Fibroblast of lung (primary cell): Measurements from ENCODE around the gene TSHZ2. TPM values are rescaled to one million over a fixed set of nuclear protein-coding genes. Genes with fewer than 3 reads are reported as not detected.

Experiments
- DNase-seq, 2 donors: peaks; one replicate each; pipeline versions ENCODE4 v3.0.0 to v3.0.0-alpha.2; 2010; ENCODE audit warnings: low read depth in 2 of 2
- H2AFZ ChIP-seq: 2 replicates; pipeline ENCODE4 v1.5.1; 2012; ENCODE audit warnings: low read length, control low read depth, inconsistent platforms
- H3K27ac ChIP-seq: 2 replicates; pipeline ENCODE4 v1.5.1; 2011; ENCODE audit warnings: low read length, control low read depth; ENCODE audit not compliant: insufficient read depth
- H3K27me3 ChIP-seq: 2 replicates; pipeline ENCODE4 v1.5.1; 2011; ENCODE audit warnings: mild to moderate bottlenecking, low read length; ENCODE audit not compliant: control insufficient read depth, insufficient read depth
- H3K36me3 ChIP-seq: 2 replicates; pipeline ENCODE4 v1.5.1; 2011; ENCODE audit warnings: low read length; ENCODE audit not compliant: control insufficient read depth, insufficient read depth
- H3K4me1 ChIP-seq: 2 replicates; pipeline ENCODE4 v1.5.1; 2011; ENCODE audit warnings: low read length; ENCODE audit not compliant: control insufficient read depth, insufficient read depth; ENCODE audit errors: extremely low read depth
- H3K4me2 ChIP-seq: 2 replicates; pipeline ENCODE4 v1.5.1; 2011; ENCODE audit warnings: low read length, control low read depth; ENCODE audit not compliant: insufficient read depth; ENCODE audit errors: extremely low read depth
- H3K4me3 ChIP-seq, 4 experiments: fragments of 200-600 bp in 1 of 4; sonication (generic) in 1 of 4; replicated peaks in 1 of 4; 2 replicates each; pipeline ENCODE4 v1.5.1; 2011 to 2016; ENCODE audit warnings: low read length in 4 of 4, low read depth in 3 of 4, mild to moderate bottlenecking in 3 of 4, control low read depth in 2 of 4, inconsistent platforms in 1 of 4, mixed read lengths in 1 of 4; ENCODE audit not compliant: insufficient read depth in 1 of 4; ENCODE audit errors: control extremely low read depth in 1 of 4
- H3K79me2 ChIP-seq: 2 replicates; pipeline ENCODE4 v1.5.1; 2012; ENCODE audit warnings: mild to moderate bottlenecking, low read length, inconsistent platforms; ENCODE audit not compliant: control insufficient read depth, insufficient read depth
- H3K9ac ChIP-seq: 2 replicates; pipeline ENCODE4 v1.5.1; 2011; ENCODE audit warnings: mild to moderate bottlenecking, low read length, control low read depth; ENCODE audit not compliant: insufficient read depth
- H3K9me3 ChIP-seq: 2 replicates; pipeline ENCODE4 v1.5.1; 2012; ENCODE audit warnings: low read depth, low read length; ENCODE audit not compliant: control insufficient read depth, insufficient read depth
- H4K20me1 ChIP-seq: 2 replicates; pipeline ENCODE4 v1.5.1; 2011; ENCODE audit warnings: low read length; ENCODE audit not compliant: control insufficient read depth, insufficient read depth; ENCODE audit errors: extremely low read depth
- EZH2 ChIP-seq: IDR thresholded peaks from 2 replicates; pipeline ENCODE4 v1.5.1; 2012; ENCODE audit warnings: low read length, control low read depth, mild to moderate bottlenecking; ENCODE audit errors: missing control alignments
- polyA plus RNA-seq, 2 donors: library from polyadenylated mRNA; depleted of rRNA in 1 of 2; stranded (reverse) in 1 of 2; unstranded in 1 of 2; fragments of >200 nt; gene quantifications; 2 replicates each; pipeline ENCODE4 v1.2.1, GENCODE V29; 2011 to 2012; ENCODE audit warnings: missing spikeins in 1 of 2
- total RNA-seq: library from RNA; depleted of rRNA; stranded (reverse); fragments of >200 nt; gene quantifications from 2 replicates; pipeline ENCODE4 v1.2.1, GENCODE V29; 2014
- TF ChIP-seq, protein P1 (sequence below), 2 donors: IDR thresholded peaks in 1 of 2; conservative IDR thresholded peaks in 1 of 2; 1 replicate in 1 of 2; 2 replicates in 1 of 2; pipeline ENCODE4 v1.5.1; 2011 to 2012; ENCODE audit warnings: low read length in 2 of 2, control low read depth in 1 of 2, inconsistent platforms in 1 of 2, low read depth in 1 of 2, mild to moderate bottlenecking in 1 of 2

Gene TSHZ2
- total and polyA plus RNA-seq, 2 donors (not counting 1 experiment from before 2014, with no cell fraction given): 0.15 to 2.6 TPM

- Histone ChIP-seq H3K27ac (no peak overlapping the region), H3K27me3 (no peaks in the 10 kb centered on the region), H3K4me2 (no peak overlapping the region), H3K79me2 (no peaks in the 10 kb centered on the region), H3K9ac (no peak overlapping the region), H3K9me3 (no peaks in the 10 kb centered on the region), H2AFZ (no peak overlapping the region), H3K4me3 (no peak overlapping the region), H4K20me1 (no peaks in the 10 kb centered on the region), H3K36me3 (no peaks in the 10 kb centered on the region), H3K4me1 (no peaks in the 10 kb centered on the region)
- DNase-seq: no peak
- TF ChIP-seq EZH2: no peak
- TF ChIP-seq, protein P1, sequence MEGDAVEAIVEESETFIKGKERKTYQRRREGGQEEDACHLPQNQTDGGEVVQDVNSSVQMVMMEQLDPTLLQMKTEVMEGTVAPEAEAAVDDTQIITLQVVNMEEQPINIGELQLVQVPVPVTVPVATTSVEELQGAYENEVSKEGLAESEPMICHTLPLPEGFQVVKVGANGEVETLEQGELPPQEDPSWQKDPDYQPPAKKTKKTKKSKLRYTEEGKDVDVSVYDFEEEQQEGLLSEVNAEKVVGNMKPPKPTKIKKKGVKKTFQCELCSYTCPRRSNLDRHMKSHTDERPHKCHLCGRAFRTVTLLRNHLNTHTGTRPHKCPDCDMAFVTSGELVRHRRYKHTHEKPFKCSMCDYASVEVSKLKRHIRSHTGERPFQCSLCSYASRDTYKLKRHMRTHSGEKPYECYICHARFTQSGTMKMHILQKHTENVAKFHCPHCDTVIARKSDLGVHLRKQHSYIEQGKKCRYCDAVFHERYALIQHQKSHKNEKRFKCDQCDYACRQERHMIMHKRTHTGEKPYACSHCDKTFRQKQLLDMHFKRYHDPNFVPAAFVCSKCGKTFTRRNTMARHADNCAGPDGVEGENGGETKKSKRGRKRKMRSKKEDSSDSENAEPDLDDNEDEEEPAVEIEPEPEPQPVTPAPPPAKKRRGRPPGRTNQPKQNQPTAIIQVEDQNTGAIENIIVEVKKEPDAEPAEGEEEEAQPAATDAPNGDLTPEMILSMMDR (conservative IDR thresholded peaks at IDR 0.05 in 1 of 2, IDR thresholded peaks at IDR 0.05 in 1 of 2; ENCODE audit: low read depth in 1 of 2, low read length in 2 of 2): no peak
These were observed 352.7 kb downstream of the TSHZ2 start for GRCh38 chr20:53324816-53325215.

DNA sequence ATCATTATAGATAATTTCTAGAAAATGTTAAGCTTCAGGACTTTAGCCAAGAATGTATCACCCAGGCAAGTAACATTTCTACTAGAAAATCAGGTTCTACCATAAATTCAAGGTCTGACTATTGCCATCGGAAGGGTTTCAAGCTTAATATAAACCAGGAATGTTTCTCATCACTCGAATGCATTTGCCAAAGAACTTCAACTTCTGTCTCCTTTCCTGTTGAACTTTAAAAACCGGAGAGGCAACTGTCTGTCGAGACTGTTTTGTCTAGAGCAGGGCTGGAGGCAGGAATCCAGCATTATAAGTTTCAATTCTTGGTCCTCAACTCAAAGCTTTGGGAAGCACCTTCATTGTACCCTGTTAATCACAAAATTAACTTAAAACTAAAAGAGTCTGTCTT lies 356.8 kb downstream of the TSHZ2 start:
- Histone ChIP-seq H3K9ac (no peak overlapping the region), H3K27me3 (no peaks in the 10 kb centered on the region), H3K4me3 (no peak overlapping the region), H2AFZ (no peak overlapping the region), H3K79me2 (no peaks in the 10 kb centered on the region), H3K4me2 (no peak overlapping the region), H3K4me1 (no peaks in the 10 kb centered on the region), H4K20me1 (no peaks in the 10 kb centered on the region), H3K27ac (no peak overlapping the region), H3K9me3 (no peaks in the 10 kb centered on the region), H3K36me3 (no peaks in the 10 kb centered on the region)
- TF ChIP-seq, protein P1 (conservative IDR thresholded peaks at IDR 0.05 in 1 of 2, IDR thresholded peaks at IDR 0.05 in 1 of 2; ENCODE audit: low read depth in 1 of 2, low read length in 2 of 2): no peak
- TF ChIP-seq EZH2: no peak
- DNase-seq: no peak

GRCh38 chr20:53329781-53330180 lies 357.6 kb downstream of the TSHZ2 start:
- TF ChIP-seq, protein P1 (conservative IDR thresholded peaks at IDR 0.05 in 1 of 2, IDR thresholded peaks at IDR 0.05 in 1 of 2; ENCODE audit: low read depth in 1 of 2, low read length in 2 of 2): no peak
- no peak for TF ChIP-seq EZH2
- DNase-seq: no peak
- H3K4me3 ChIP-seq: no peak overlapping the region
- no peaks in the 10 kb centered on the region for H4K20me1 ChIP-seq
- H2AFZ ChIP-seq: no peak overlapping the region
- no peak overlapping the region for H3K4me2 ChIP-seq
- no peak overlapping the region for H3K9ac ChIP-seq
- no peak overlapping the region for H3K27ac ChIP-seq
- H3K36me3 ChIP-seq: no peaks in the 10 kb centered on the region
- no peaks in the 10 kb centered on the region for H3K9me3 ChIP-seq
- H3K27me3 ChIP-seq: no peaks in the 10 kb centered on the region
- H3K4me1 ChIP-seq: no peaks in the 10 kb centered on the region
- H3K79me2 ChIP-seq: no peaks in the 10 kb centered on the region
